ENCODE measurements around the gene GSTO2.
A peak's percentile ranks its signal among the peaks of the same experiment; 100 is the strongest.

DNA sequence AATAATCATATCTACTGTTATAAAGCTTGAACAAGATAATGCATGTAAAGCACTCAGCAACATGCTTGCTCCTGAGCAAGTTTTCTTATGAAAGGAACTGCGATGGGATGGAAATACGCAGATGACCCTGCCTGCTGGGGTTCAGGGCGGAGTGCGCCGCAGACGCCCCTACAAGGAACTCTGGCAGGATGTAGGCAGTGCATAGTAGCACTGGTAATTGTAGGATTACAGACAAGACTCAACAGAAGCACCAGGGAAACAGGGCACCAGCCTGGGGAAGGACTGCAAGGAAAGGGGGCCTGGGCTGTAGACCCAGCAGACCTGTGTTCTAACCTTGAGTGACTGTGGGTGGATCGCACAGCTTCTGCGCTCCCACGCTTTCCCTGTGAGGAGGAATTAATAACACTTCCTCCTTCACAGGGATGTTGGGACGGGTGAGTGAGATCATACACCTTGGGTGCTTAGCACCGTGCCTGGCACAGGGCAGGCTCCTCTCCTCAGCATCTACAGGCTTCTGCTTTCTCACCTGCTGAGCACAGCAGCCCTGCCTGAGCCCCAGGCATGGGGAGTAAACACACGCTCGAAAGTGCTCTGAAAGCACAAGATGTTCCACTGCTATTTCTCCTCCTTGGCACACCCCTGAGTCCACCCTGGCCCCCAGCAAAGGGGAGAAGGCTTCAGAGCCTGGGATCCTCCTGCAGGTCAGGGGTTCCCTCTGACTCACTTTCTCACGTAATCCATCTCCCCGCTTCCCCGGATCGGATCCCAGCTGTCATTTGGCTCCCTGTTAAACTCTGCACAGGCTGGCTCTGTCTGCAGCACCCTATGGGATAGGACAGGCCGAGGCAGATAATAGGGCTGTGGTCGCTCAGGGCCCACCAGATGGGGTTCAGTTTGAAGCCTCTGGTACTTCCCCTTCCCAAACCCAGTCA lies 50.1 kb downstream of the GSTO2 start:
- TF ChIP-seq, protein P1, sequence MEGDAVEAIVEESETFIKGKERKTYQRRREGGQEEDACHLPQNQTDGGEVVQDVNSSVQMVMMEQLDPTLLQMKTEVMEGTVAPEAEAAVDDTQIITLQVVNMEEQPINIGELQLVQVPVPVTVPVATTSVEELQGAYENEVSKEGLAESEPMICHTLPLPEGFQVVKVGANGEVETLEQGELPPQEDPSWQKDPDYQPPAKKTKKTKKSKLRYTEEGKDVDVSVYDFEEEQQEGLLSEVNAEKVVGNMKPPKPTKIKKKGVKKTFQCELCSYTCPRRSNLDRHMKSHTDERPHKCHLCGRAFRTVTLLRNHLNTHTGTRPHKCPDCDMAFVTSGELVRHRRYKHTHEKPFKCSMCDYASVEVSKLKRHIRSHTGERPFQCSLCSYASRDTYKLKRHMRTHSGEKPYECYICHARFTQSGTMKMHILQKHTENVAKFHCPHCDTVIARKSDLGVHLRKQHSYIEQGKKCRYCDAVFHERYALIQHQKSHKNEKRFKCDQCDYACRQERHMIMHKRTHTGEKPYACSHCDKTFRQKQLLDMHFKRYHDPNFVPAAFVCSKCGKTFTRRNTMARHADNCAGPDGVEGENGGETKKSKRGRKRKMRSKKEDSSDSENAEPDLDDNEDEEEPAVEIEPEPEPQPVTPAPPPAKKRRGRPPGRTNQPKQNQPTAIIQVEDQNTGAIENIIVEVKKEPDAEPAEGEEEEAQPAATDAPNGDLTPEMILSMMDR (IDR thresholded peaks at IDR 0.05) = no peak
- TF ChIP-seq POLR2A (IDR thresholded peaks at IDR 0.05) = no peak
- peak; percentile 75 for TF ChIP-seq POLR2AphosphoS5 (IDR thresholded peaks at IDR 0.05)

All from prostate gland (tissue), 2 donors.